ENCODE results near the gene NKAP.
"Not testable (repeated sequence)": the region's sequence is repeated elsewhere in the genome, so short reads cannot be mapped to it uniquely, and the experiment has no call there.

NKAP gene

DNA sequence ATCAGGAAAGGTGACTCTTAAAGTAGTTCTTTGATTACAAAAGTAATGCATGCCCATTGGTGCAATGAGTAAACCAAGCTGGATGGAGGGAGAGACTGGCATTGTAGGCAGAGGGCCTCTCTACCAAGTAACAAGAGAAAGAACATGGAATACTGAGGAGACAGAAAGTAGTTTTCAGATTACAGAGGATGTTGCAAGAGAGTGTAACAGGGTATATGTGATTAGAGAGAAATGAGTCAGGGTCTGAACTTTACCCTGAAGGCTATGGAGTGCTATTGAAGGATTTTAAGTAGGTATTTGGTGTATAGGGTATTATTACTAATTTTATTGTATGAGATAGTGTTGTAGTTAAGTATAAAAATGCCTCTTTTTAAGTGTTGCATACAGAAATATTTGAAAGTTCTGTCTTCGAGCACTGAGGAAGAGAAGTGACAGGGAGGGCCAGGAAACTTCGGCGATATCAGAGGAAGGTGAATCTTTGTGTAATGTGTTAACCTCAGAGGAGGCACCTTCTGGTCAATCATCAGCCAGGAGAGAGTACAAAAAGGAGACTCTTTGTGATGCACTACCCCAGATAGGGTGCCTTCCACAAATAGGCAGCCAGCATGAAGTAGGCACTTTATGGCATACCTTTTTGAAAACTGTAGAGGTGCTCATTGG lies 8.2 kb downstream of the NKAP start:
- no peak for DNase-seq (ENCODE audit: low spot score)

DNA sequence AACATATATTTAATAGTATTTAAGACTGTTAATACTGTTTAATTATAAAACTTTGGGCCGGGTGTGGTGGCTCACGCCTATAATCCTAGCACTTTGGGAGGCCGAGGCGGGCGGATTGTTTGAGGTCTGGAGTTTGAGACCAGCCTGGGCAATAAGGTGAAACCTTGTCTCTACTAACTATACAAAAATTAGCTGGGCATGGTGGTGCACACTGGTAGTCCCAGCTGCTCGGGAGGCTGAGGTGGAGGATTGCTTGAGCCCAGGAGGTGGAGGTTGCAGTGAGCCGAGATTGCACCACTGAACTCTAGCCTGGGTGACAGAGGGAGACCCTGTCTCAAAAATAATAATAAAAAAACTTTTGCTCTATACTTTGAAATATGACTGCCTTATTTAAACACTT lies 21.2 kb downstream of the NKAP start:
- DNase-seq (ENCODE audit: low spot score): not testable (repeated sequence)

DNA sequence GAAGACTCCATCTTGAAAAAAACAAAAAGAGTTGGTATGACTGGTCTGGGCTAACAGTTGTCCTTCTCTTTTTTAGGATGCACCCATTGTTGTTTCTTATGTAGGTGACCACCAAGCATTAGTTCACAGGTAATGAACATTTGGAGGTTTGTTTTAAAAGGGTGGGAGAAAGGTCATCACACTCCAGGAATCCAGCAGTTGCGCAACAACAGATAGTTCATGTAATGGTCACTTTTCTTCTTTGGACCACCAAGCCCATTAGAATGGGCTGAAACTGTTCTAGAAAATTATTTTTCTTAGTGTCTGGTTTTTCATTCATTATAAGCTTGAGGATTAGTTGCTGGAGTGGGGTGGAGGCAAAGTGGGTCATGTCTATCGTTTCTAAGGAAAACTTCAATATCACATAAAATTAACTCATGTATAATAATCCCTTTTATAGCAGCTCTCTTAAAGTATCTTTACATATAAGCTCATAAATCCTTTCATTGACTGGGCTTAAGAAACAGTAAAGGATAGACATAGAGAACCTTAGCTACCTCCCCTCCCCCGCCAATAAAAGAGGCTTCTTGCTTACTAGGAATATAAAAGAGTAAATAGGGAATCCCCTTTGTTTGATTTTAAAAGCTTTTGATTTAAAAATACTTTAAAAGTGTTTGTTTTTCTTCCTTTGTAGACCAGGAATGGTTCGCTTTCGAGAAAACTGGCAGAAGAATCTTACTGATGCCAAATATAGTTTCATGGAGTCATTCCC lies 23.5 kb downstream of the NKAP start:
- DNase-seq (ENCODE audit: low spot score): no peak

DNA sequence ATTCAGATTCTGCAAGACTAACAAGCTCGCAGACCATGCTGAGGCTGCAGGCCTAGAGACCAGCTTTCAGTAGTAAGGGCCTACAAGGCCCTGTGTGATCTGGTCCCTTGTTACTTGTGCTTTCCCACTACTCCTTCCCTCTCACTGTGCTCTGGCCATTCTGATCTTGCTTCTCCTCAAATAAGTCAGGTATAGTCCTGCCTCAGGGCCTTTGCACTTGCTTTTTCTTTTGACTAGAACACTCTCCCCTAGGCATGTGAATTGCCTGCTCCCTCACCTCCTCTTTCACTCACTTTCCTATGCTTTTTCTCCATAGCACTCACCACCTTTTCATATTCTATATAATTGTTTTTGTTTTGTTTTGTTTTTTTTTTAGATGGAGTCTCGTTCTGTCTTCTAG lies 25.7 kb downstream of the NKAP start:
- no peak for DNase-seq (ENCODE audit: low spot score)

DNA sequence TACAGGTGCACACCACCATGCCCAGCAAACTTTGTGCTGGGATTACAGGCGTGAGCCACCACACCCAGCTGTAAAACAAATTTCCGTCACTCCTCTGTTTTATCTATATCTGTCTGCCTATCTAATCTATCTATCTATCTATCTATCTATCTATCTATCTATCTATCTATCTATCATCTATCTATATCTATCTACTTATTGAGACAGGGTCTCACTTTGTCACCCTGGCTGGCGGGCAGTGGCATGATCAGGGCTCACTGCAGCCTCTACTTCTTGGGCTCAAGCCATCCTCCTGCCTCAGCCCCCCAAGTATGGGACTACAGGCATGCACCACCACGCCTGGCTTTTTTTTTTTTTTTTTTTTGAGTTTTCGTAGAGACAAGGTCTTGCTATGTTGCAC lies 27.2 kb downstream of the NKAP start:
- DNase-seq (ENCODE audit: low spot score): no peak

DNA sequence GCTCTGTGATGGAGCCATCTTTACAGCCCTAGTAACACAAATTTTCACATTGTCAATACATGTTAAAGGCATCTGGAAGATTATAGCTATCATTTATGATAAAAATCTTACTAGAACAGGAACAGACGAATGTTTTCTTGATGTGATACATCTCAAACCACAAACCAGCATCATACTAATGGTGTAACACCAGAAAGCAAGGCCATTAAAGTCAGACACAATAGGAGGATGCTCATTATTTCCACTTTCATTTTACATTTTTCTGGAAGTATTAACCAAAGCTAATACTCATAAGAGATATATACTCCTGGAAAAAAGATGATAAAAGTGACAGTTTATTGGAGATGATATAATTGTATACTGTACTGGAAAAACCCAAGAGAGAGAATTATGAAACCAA lies 42.6 kb downstream of the NKAP start:
- no peak for DNase-seq (ENCODE audit: low spot score)

DNA sequence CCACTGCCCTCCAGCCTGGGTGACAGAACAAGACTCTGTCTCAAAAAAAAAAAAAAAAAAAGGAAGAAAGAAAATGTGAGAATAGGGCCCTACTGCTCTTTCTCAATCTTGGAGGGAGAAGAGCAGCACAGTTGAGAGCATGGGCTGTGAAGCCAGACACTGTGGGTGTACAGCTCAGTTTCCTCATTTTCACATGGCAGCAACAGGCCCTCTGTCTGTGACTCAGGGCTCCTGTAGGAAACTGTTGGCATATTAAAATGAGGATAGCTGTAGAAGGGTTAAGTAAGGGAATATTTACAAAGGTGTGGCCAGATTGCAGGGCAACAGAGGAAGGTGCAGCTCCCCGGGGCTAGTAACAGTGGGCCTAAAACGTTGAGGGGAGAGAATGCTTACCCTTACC lies 44.4 kb downstream of the NKAP start:
- DNase-seq (ENCODE audit: low spot score): no peak

DNA sequence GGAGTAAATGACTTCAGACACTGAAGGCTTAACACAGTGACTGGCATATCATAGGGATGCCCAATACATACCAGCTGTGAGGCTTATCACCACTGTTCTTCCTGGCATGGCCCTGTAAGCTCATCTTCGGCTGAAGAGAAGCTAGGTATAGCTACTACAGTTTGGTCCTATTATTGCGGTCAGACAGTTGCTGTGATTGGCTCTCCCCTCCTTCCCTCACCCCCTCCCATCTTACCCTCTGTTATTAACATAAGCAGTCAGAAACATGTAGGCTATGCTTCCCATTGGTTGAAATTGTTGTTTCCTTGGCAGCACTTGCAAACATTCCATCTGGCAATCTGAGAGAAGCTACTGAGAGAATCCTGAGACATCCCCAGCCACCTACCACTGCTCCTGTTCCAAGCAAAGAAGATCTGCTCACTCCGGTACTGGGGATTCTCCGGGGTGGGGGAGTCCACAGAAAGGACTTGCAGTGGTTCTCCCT lies 47.7 kb downstream of the NKAP start, which contains the start of gene AKAP14:
AKAP14 (plus strand) TSS at position 51 of the 484 bp plus-strand sequence. CDS start 7,331 bp downstream, outside the sequence.
- no peak for DNase-seq (ENCODE audit: low spot score)

DNA sequence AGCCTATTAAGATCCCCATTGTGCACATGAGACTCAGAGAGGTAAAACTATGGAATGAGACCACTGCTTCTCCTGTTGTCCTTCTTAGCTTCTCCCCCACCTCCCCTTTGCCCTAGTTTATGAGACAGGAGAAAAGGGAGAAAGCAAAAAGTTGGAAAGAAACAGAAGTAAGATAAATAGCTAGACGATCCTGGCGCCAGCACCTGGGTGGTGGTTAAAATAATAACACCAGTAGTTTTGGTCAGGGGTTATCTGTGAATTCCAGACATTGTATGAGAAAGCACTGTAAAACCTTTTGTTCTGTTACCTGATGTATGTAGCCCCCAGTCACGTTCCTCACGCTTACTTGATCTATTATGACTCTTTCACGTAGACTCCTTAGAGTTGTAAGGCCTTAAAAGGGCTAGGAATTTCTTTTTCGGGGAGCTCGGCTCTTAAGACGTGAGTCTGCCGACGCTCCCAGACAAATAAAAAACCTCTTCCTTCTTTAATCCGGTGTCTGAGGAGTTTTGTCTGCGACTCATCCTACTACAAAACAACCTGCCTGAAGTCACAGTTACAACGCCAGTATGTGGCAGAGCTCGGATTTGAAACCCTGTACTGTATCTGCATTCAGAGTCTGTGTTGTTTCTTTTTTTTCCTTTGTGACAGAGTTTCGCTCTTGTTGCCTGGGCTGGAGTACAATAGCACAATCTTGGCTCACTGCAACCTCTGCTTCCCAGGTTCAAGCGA lies 51.4 kb downstream of the NKAP start:
- not testable (repeated sequence) for DNase-seq (ENCODE audit: low spot score)

DNA sequence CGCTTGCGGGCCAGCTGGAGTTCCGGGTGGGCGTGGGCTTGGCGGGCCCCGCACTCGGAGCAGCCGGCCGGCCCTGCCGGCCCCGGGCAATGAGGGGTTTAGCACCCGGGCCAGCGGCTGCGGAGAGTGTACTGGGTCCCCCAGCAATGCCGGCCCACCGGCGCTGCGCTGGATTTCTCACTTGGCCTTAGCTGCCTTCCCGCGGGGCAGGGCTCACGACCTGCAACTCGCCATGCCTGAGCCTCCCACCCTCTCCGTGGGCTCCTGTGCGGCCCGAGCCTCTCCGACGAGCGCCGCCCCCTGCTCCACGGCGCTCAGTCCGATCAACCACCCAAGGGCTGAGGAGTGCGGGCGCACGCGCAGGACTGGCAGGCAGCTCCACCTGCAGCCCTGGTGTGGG lies 52.9 kb downstream of the NKAP start:
- not testable (repeated sequence) for DNase-seq (ENCODE audit: low spot score)

DNA sequence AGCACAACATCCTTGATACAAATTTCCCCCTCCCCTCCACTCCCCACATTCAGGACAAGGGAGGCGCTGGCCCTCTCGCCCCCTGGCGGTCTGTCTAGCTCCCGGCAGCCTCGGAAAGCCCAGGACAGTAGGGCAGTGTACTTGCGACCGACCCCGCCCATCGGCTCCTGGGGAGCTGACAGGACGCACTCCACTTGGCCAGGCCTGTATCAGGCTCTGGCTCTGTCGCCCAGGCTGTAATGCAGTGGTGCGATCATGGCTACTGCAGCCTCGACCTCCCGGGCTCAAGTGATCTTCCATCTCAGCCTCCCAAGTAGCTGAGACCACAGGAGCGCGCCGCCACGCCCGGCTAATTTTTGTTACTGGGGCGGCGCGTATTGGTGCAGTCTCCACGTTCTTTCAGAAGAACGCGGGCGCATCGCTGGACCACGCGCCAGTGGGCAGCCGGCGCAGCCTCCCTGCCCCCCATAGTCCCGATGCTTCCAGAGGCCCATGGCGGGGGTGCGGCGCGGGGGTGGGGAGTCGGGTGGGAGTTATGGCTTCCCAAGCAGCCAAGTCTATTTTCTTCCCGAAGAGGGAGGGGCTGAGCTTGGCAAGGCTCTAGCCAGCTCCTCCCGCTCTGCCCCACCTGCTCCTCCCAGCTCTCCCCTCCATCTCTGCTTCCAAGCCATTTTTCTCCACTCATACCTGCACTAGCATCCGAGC lies 55.7 kb downstream of the NKAP start:
- no peak for DNase-seq (ENCODE audit: low spot score)

DNA sequence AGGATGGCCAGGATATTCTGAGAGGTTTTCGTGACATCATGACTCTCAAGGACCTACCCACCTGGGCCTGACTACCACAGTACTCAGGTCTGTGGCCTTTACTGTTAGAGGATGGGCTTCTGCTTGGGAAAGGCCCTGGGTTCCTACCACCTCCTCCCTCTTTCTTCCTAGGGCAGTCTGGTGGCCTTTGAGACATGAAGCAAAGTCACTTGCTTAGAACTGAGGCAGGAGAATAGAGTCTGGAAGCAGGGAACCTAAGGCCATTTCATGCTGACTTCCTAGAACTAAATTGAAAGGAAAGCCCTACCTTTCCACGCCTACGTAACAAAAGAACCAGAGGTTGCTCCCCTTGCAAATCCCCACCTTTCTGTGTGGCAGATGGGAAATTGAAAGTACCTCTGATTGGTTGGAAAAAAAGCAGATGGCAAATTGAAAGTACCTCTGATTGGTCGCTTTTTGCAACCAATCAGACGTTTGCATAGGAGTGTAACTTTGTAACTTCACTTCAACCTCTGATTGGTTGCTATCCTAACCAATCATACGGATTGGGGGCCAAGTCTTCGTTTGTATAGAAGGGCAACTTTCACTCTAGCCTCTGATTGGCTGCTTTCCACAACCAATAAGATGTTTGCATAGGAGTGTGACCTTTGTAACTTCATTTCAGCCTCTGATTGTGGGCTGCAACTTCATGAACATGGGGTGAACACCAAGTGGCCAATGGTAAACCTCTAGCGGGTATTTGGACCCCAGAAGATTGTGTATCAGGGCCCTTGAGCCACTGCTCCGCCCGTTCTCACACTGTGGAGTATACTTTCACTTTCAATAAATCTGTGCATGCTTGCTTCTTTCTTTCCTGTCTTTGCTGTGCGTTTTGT lies 57.8 kb downstream of the NKAP start:
- DNase-seq (ENCODE audit: low spot score): no peak

DNA sequence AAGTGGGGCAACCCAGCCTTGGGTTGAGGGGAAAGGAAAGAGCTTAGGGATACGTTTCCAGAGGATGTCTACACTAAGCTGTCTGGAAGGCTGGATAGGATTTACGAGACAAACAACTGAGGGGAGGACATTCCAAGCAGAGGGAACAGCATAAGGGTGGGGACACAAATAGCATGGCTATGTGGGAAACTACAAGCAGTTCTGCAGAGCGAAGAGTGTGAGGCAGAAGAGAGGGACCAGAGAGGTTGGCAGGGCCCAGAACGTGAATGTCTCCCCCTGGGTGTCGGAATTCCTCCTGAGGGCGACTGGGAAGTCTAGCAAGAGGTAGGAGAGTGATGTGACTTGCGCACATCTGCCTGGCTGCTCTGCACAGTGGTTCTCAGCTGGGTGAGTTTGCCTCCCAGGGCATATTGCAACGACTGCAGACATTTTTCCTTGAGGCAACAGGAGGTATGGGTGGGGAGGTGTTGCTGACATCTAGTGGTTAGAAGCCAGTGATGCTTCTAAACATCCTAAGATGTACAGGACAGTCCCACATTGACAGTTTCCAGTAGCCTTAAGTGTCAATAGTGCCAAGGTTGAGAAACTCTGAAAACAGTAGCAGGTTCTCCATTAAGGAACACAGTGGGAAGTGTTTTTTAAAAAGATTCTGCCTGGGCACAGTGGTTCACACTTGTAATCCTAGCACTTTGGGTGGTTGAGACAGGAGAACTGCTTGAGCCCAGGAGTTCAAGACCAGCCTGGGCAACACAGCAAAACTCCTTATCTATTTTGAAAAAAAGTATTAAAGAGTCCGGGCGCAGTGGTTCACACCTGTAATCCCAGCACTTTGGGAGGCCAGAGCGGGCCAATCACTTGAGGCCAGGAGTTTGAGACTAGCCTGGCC lies 62.8 kb downstream of the NKAP start:
- DNase-seq (ENCODE audit: low spot score): no peak

DNA sequence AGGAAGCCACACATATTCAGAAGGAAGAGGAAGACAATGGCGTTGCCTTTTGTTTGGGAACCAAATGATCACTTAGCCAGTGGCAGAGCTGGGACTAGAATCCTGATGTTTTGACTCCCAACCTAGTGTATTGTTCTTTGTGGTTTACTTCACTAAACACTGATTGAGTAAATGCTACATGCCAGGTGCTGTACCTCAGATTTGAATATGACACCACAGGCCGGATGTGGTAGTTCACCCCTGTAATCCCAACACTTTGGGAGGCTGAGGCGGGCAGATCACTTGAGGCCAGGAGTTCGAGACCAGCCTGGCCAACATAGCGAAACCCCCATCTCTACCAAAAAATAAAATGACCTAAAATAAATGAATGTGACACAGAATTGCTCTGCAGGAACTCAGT lies 63.5 kb downstream of the NKAP start:
- DNase-seq (ENCODE audit: low spot score): no peak

DNA sequence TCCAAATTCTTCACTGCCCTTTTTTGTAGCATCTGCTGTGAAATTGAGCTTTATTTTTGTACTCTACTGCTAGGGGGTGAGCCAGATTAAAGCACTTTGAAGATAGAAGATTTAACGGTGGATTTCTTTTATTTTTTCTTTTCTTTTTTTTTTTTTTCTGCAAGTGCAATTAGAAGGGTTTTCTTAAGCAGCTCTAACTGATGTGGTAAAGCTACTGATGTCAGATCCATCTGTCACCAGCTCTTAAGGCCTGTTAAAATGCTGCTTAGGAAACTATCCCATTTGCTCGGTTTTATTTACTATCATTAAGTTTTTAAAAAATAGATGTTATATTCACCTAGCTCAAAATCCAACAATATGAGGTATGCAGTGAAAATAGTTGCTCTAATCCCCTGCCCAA lies 64.8 kb downstream of the NKAP start:
- no peak for DNase-seq (ENCODE audit: low spot score)

DNA sequence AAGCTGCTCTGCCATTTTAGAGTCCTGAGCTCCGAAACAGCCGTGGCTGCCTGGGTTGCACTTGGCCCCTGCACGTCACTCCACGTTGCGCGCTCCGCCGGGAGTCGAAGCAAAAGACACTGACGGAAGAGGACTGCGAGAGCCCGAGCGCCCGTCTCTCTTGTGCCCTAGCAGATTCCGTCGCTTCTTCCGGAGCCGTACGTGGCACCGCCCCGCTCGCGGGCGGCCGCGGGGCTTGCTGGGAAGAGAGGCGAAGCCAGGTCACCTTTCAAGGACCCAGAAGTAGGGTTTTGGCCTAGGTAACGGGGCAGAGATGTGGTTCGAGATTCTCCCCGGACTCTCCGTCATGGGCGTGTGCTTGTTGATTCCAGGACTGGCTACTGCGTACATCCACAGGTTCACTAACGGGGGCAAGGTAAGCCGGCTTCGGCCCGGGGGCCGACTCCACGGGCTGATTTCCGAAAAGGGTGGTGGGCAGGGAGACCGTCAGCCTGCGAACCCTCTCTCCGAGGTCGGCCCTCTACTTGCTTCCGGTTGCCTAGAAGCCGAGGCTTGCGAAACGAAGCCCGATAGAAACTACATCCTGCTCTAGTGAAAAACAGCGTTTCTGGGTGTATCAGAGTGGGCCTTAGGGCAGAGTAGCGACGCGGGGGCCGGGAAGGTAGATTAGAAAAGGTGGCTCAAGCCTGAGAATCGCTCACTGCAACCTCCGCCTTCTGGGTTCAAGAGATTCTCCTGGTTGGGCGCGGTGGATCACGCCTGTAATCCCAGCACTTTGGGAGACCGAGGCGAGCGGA lies 71.8 kb downstream of the NKAP start, which contains the start of the genes NDUFA1 and RNF113A:
NDUFA1 (plus strand) TSS at position 234 of the 797 bp plus-strand sequence; CDS start at position 314, 80 bp downstream.
RNF113A (minus strand) TSS at position 135 of the 797 bp plus-strand sequence; CDS start at position 15, 120 bp downstream.
- DNase-seq (ENCODE audit: low spot score): peak; percentile 83

DNA sequence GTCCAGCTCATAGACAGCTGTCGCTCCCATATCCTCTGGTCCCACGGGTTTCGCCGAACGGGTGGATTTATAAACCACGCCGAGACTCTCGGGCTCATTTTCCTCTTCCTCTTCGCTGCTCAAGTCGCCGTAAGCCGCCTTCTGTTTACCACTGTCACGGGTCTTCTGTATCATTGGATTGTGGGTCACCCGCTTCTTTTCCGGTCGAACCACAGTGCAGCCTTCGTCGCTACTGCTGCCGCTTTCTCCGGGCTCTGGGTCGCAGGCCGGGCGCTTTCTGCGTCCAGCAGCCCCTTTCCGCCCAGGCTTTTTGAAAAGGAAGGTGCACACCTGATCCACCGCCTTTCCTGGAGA lies 72.3 kb downstream of the NKAP start:
- DNase-seq (ENCODE audit: low spot score): no peak
